AG04449 (cell line): ENCODE measurements around the gene PRICKLE2.

ENCODE experiments used
- CTCF ChIA-PET: fragments of 350-600 bp; formaldehyde crosslinking; extraction: SDS; loops from one replicate; lab custom pipeline; 2021; ENCODE audit warnings: antibody characterized with exemption; lab: Yijun Ruan, JAX
- POLR2A ChIA-PET: fragments of 400-600, 350-600 bp; formaldehyde crosslinking; extraction: SDS; loops from one replicate; lab custom pipeline; 2020; ENCODE audit warnings: antibody characterized with exemption, inconsistent platforms; lab: Yijun Ruan, JAX
- DNase-seq: peaks from one replicate; pipeline ENCODE4 v3.0.0-alpha.2; 2010; ENCODE audit warnings: low read depth, low spot score
- H3K4me3 ChIP-seq: 2 replicates; pipeline ENCODE4 v1.5.1; 2011; ENCODE audit warnings: low read depth, mild to moderate bottlenecking, control low read depth, low read length
- CTCF ChIP-seq: IDR thresholded peaks from one replicate; pipeline ENCODE4 v1.5.1; 2011; ENCODE audit warnings: mild to moderate bottlenecking, moderate library complexity, low read length, control low read depth, inconsistent platforms; ENCODE audit not compliant: insufficient read depth; ENCODE audit errors: missing control alignments

Gene PRICKLE2

GRCh38 chr3:64054488-64054887 is 170.8 kb downstream of the PRICKLE2 start:
- no peak for DNase-seq

GRCh38 chr3:64053581-64053980 is 171.7 kb downstream of the PRICKLE2 start:
- CTCF ChIA-PET, result no interaction called here
- no peak overlapping the region for H3K4me3 ChIP-seq
- POLR2A ChIA-PET, result no interaction called here
- DNase-seq, result no peak
- TF ChIP-seq CTCF, result no peak

More at GRCh38 chr3:64054488-64054887, 170.8 kb downstream of the PRICKLE2 start:
- CTCF ChIA-PET, result interaction anchor here (1.0 kb wide), 1 partner anchor 33 kb away, joined by 3 read pairs; no protein-coding TSS in a partner anchor
- POLR2A ChIA-PET, result no interaction called here
- no peak overlapping the region for H3K4me3 ChIP-seq
- TF ChIP-seq CTCF, result no peak

DNA sequence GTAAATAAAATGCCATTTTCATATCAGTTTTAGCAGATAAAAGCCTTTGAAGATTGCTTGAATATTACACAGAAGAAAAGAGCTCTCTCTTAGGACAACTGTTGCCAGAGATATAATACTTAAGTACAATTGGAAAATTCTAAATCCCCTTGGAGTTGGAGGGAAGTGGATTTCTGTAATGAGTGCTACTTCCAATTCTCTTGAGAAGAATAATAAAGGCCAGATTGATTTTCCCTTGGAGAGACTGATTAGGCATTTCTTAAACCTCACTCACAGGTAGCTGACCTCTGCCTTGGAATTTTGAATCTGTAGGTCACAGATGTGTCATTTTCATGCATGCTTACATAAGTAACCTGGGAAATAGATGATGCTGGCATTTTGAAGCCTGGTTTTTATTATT is 172.1 kb downstream of the PRICKLE2 start:
- DNase-seq, result no peak
- TF ChIP-seq CTCF, result no peak
- CTCF ChIA-PET, result no interaction called here
- H3K4me3 ChIP-seq, result no peak overlapping the region
- POLR2A ChIA-PET, result no interaction called here

GRCh38 chr3:64049832-64050231 is 175.4 kb downstream of the PRICKLE2 start:
- CTCF ChIA-PET, result interaction anchor here (0.6 to 2.9 kb wide), 4 partner anchors 9 to 282 kb away, joined by 3 to 10 read pairs (median 6); partner anchors contain the start of gene PSMD6
- DNase-seq, result no peak
- no peak overlapping the region for H3K4me3 ChIP-seq
- POLR2A ChIA-PET, result no interaction called here
- TF ChIP-seq CTCF, result no peak

- H3K4me3 ChIP-seq, result no peak overlapping the region
- POLR2A ChIA-PET, result interaction anchor here (0.8 kb wide), 1 partner anchor 218 kb away, joined by 3 read pairs; no protein-coding TSS in a partner anchor
- CTCF ChIA-PET, result interaction anchor here (1.2 to 2.9 kb wide), 3 partner anchors 9 to 26 kb away, joined by 4 to 10 read pairs (median 7); partner anchors contain the start of gene PSMD6
- DNase-seq, result no peak
- no peak for TF ChIP-seq CTCF
Measured at GRCh38 chr3:64049136-64049535, 176.1 kb downstream of the PRICKLE2 start.

GRCh38 chr3:64048631-64049061 is 176.6 kb downstream of the PRICKLE2 start:
- H3K4me3 ChIP-seq, result no peak overlapping the region
- no peak for DNase-seq

More at GRCh38 chr3:64048631-64049061, 176.6 kb downstream of the PRICKLE2 start:
- CTCF ChIA-PET, result interaction anchor here (1.6 to 2.9 kb wide), 2 partner anchors 18 to 25 kb away, joined by 7 to 10 read pairs; partner anchors contain the start of gene PSMD6
- TF ChIP-seq CTCF, result no peak
- POLR2A ChIA-PET, result interaction anchor here (0.8 kb wide), 1 partner anchor 218 kb away, joined by 3 read pairs; no protein-coding TSS in a partner anchor
